Adrenal gland (tissue), 12 donors: ENCODE data around the gene ALKBH5. TPM values are rescaled to one million over a fixed set of nuclear protein-coding genes. Genes with fewer than 3 reads are reported as not detected.

Source experiments
- DNase-seq, 7 donors: peaks; one replicate each; pipeline ENCODE4 v3.0.0-alpha.2; 2019 to 2020
- H3K27ac ChIP-seq, 5 donors: fragments of 200-600 bp; sonication (generic) in 4 of 5; 1 replicate in 3 of 5; 2 replicates in 2 of 5; pipeline versions ENCODE4 v1.5.1 to v1.8.0; 2016 to 2020; ENCODE audit warnings: mild to moderate bottlenecking in 1 of 5
- H3K27me3 ChIP-seq: fragments of 200-600 bp; 2 replicates; pipeline ENCODE4 v1.8.0; 2021
- H3K36me3 ChIP-seq, 2 donors: fragments of 200-600 bp; replicated peaks in 1 of 2; 1 replicate in 1 of 2; 2 replicates in 1 of 2; pipeline versions ENCODE4 v1.5.1 to v1.8.0; 2018 to 2022
- H3K4me1 ChIP-seq, 2 donors: fragments of 200-600 bp; replicated peaks in 1 of 2; 1 replicate in 1 of 2; 2 replicates in 1 of 2; pipeline versions ENCODE4 v1.5.1 to v1.8.0; 2018 to 2021
- H3K4me3 ChIP-seq, 4 donors: fragments of 200-600 bp; sonication (generic) in 3 of 4; one replicate each; pipeline ENCODE4 v1.5.1; 2016 to 2018
- H3K9me3 ChIP-seq, 3 donors: fragments of 200-600 bp; sonication (generic) in 1 of 3; replicated peaks in 1 of 3; 1 replicate in 2 of 3; 2 replicates in 1 of 3; pipeline versions ENCODE4 v1.5.1 to v1.8.0; 2016 to 2021
- POLR2A ChIP-seq, 2 donors: fragments of 450-650 bp; IDR thresholded peaks; one replicate each; pipeline ENCODE4 v1.6.1; 2017; ENCODE audit warnings: antibody characterized with exemption in 2 of 2, mild to moderate bottlenecking in 2 of 2, moderate library complexity in 1 of 2
- WGBS, 4 donors: extraction: QIAGEN DNeasy Blood & Tissue Kit in 2 of 4; methylation state at CpG; one replicate each; pipeline versions ENCODE4 v1.1.5 to v1.1.7; 2013 to 2017; 5-methylcytosine and 5-hydroxymethylcytosine counted together
- intact Hi-C, 2 donors: fragments of 100-400 bp; cut with DNase I; formaldehyde crosslinking; loops; one replicate each; pipeline versions ENCODE4 v1.14.1 to v1.15.0; 2022 to 2023
- polyA plus RNA-seq, 3 donors: library from polyadenylated mRNA; stranded (reverse); fragments of 200-250 nt in 2 of 3; fragments of 350-450 nt in 1 of 3; fragmentation: Illumina TruSeq in 1 of 3; extraction: RNeasy Lipid Tissue Mini Kit (QIAGEN cat#74804) in 1 of 3; gene quantifications; one replicate each; pipeline ENCODE4 v1.2.3, GENCODE V29; 2013 to 2014
- total RNA-seq, 9 donors: library from RNA; depleted of rRNA in 4 of 9; stranded (reverse); fragments of >200 nt in 4 of 9; fragments of 120-200 nt in 1 of 9; fragmentation: NEBNext Ultra II Directional in 1 of 9; extraction: Animal tissue kit (Norgen Biotek cat#: 25700) in 1 of 9; gene quantifications; one replicate each; pipeline versions ENCODE4 v1.1.0 to v1.2.4, GENCODE V29; 2013 to 2023
- TF ChIP-seq, protein P1 (sequence below), 6 experiments: fragments of 450-650 bp in 4 of 6; fragments of 200-600 bp in 2 of 6; sonication (generic) in 1 of 6; IDR thresholded peaks; 1 replicate in 5 of 6; 2 replicates in 1 of 6; pipeline versions ENCODE4 v1.5.1 to v1.8.0; 2016 to 2021; ENCODE audit warnings: antibody characterized with exemption in 6 of 6, mild to moderate bottlenecking in 2 of 6, moderate library complexity in 1 of 6
- donor health status: healthy with polysubstance abuse.
- donor health status: Bipolar disorder and iron deficiency.
- donor health status: DM: yes; HTN: yes; CAD: no.
- donor health status: DM: no; HTN: no; CAD: no.
- donor health status: DM: no; HTN: no; CAD: no.
- donor health status: DM: yes; HTN: yes; CAD: no.

The ALKBH5 gene
- total and polyA plus RNA-seq, 12 donors = 28.4 to 154 (median 138) TPM

DNA sequence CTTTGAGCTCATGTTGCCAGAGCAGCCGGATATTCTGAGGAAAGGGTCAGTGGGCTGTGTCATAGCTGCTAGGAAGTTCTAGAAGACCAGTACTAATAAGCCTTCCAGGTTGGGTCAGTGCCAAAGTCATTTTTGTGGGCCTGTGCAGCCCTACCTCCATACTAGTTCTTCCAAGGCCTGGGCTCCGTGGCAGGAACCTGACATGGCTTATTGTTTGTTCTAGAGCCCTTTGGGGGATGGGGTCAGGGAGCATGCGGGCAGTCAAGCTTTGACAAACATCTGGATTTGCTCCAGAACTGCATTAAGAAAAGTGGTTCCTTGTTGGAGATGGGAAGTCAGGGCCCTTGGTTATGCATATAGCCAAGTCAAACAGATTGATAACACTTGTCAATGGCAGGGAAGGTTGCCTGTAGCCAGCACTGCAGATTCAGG lies 7.6 kb downstream of the ALKBH5 start:
- intact Hi-C loops = no loop called here
- H3K27ac ChIP-seq = peak overlapping the region in 3 of 5 donors; percentile 37 to 99 (median 57)

DNA sequence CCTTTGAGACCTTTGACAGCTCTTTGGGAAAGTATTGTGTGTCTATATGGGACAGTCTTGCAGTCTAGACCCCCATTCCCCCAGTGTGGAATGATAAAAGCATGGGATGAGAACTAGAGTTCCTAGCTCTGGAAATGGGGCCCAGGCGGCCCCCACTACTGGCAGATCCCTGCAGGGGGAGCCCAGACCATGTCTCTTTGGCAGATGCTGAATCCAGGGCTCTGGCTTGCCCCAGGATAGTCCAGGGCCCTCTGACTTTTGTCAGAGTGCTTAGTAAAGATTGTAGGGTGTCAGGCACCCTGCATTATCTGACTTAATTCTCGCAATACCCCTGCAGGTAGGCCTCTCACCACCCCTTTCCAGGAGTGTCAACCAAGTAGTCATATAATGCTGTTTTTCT lies 8.3 kb downstream of the ALKBH5 start:
- intact Hi-C loops = no loop called here

More for the DNA sequence above, 7.6 kb downstream of the ALKBH5 start:
- Histone ChIP-seq H3K9me3 (no peaks in the 10 kb centered on the region), H3K4me3 (peak overlapping the region in 1 of 4 donors; percentile 9), H3K27me3 (no peaks in the 10 kb centered on the region), H3K4me1 (peaks cover 56 to 84% of the 10 kb centered on the region in 2 donors), H3K36me3 (peaks cover 0 to 36% of the 10 kb centered on the region in 2 donors)
- WGBS, 4 donors = 19 to 53% (median 38%) methylated on average over 2 to 3 of the region's 3 CpGs
- DNase-seq = peak in 6 of 7 donors; percentile 45 to 80 (median 63)
- TF ChIP-seq, protein P1, sequence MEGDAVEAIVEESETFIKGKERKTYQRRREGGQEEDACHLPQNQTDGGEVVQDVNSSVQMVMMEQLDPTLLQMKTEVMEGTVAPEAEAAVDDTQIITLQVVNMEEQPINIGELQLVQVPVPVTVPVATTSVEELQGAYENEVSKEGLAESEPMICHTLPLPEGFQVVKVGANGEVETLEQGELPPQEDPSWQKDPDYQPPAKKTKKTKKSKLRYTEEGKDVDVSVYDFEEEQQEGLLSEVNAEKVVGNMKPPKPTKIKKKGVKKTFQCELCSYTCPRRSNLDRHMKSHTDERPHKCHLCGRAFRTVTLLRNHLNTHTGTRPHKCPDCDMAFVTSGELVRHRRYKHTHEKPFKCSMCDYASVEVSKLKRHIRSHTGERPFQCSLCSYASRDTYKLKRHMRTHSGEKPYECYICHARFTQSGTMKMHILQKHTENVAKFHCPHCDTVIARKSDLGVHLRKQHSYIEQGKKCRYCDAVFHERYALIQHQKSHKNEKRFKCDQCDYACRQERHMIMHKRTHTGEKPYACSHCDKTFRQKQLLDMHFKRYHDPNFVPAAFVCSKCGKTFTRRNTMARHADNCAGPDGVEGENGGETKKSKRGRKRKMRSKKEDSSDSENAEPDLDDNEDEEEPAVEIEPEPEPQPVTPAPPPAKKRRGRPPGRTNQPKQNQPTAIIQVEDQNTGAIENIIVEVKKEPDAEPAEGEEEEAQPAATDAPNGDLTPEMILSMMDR (IDR thresholded peaks at IDR 0.05) = no peak
- no peak for TF ChIP-seq POLR2A (IDR thresholded peaks at IDR 0.05)

GRCh38 chr17:18194394-18194793 lies 10.8 kb downstream of the ALKBH5 start:
- H3K4me1 ChIP-seq = peaks cover 37 to 76% of the 10 kb centered on the region in 2 donors
- intact Hi-C loops = no loop called here
- H3K9me3 ChIP-seq = no peaks in the 10 kb centered on the region
- peak overlapping the region in 1 of 5 donors; percentile 21 for H3K27ac ChIP-seq
- TF ChIP-seq, protein P1 (IDR thresholded peaks at IDR 0.05) = no peak
- no peak for TF ChIP-seq POLR2A (IDR thresholded peaks at IDR 0.05)
- DNase-seq = no peak
- H3K36me3 ChIP-seq = peaks cover 0 to 61% of the 10 kb centered on the region in 2 donors
- H3K4me3 ChIP-seq = no peak overlapping the region
- no peaks in the 10 kb centered on the region for H3K27me3 ChIP-seq
- WGBS, 4 donors = 90 to 96% (median 91%) methylated on average over 4 of the region's 4 CpGs

More for the DNA sequence above, 8.3 kb downstream of the ALKBH5 start:
- TF ChIP-seq POLR2A (IDR thresholded peaks at IDR 0.05) = no peak
- TF ChIP-seq, protein P1 (IDR thresholded peaks at IDR 0.05) = peak in 3 of 6 experiments; percentile 6 to 12 (median 7)
- Histone ChIP-seq H3K4me3 (no peak overlapping the region), H3K27me3 (no peaks in the 10 kb centered on the region), H3K4me1 (peaks cover 51 to 79% of the 10 kb centered on the region in 2 donors), H3K9me3 (no peaks in the 10 kb centered on the region), H3K27ac (peak overlapping the region in 1 of 5 donors; percentile 99), H3K36me3 (peaks cover 0 to 44% of the 10 kb centered on the region in 2 donors)
- no peak for DNase-seq
- 76 to 90% (median 83%) methylated on average over 2 of the region's 2 CpGs for WGBS, 4 donors

DNA sequence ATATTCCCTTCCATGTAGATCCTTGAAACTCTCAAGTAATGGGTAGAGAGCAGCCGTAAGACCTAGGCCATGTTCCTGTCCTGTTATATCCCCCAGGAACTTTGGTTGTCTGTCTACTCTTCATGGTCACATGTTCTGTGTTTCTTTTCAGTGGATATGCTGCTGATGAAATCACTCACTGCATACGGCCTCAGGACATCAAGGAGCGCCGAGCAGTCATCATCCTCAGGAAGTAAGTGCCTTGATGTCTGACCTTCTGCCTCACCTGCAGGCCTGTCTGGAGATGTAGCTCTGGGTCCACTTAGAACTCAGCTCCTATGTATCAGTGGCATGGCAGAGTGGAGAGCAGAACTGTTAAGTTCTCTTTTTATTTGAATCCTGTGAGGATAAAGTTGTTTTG lies 11.2 kb downstream of the ALKBH5 start:
- no peak for TF ChIP-seq POLR2A (IDR thresholded peaks at IDR 0.05)
- TF ChIP-seq, protein P1 (IDR thresholded peaks at IDR 0.05) = no peak
- H3K4me1 ChIP-seq = peaks cover 33 to 72% of the 10 kb centered on the region in 2 donors
- peaks cover 0 to 60% of the 10 kb centered on the region in 2 donors for H3K36me3 ChIP-seq
- no peak for DNase-seq
- intact Hi-C loops = no loop called here
- no peak overlapping the region for H3K4me3 ChIP-seq
- peak overlapping the region in 1 of 5 donors; percentile 21 for H3K27ac ChIP-seq
- H3K27me3 ChIP-seq = no peaks in the 10 kb centered on the region
- H3K9me3 ChIP-seq = no peaks in the 10 kb centered on the region
- 63 to 81% (median 69%) methylated on average over 4 of the region's 4 CpGs for whole genome bisulfite sequencing, 4 donors
